Neural progenitor cell (in vitro differentiated cells): ENCODE data around the gene PDZK1IP1. TPM values are rescaled to one million over a fixed set of nuclear protein-coding genes. Genes with fewer than 3 reads are reported as not detected.
"Not testable (repeated sequence)": the region's sequence is repeated elsewhere in the genome, so short reads cannot be mapped to it uniquely, and the experiment has no call there.

Source experiments
- DNase-seq: peaks from one replicate; pipeline ENCODE4 v3.0.0-alpha.2; 2016; ENCODE audit warnings: low spot score
- H2AFZ ChIP-seq: fragments of 200-600 bp; sonication (generic); replicated peaks from 2 replicates; pipeline ENCODE4 v1.6.1; 2016; ENCODE audit warnings: antibody characterized with exemption
- H3F3A ChIP-seq: fragments of 200-600 bp; sonication (generic); 2 replicates; pipeline ENCODE4 v1.6.1; 2016; ENCODE audit warnings: antibody characterized with exemption, low read depth
- H3K27ac ChIP-seq: fragments of 200-600 bp; sonication (generic); 2 replicates; pipeline ENCODE4 v1.5.1; 2016; ENCODE audit warnings: mild to moderate bottlenecking
- H3K27me3 ChIP-seq: fragments of 200-600 bp; sonication (generic); 2 replicates; pipeline ENCODE4 v1.6.1; 2016; ENCODE audit warnings: mild to moderate bottlenecking, moderate library complexity
- H3K36me3 ChIP-seq: fragments of 200-600 bp; sonication (generic); 2 replicates; pipeline ENCODE4 v1.5.1; 2016
- H3K4me1 ChIP-seq: fragments of 200-600 bp; sonication (generic); 2 replicates; pipeline ENCODE4 v1.6.1; 2016; ENCODE audit warnings: mixed run types
- H3K4me2 ChIP-seq: fragments of 200-600 bp; sonication (generic); 2 replicates; pipeline ENCODE4 v1.6.1; 2016
- H3K4me3 ChIP-seq: fragments of 200-600 bp; sonication (generic); 2 replicates; pipeline ENCODE4 v1.5.1; 2016
- H3K79me2 ChIP-seq: fragments of 200-600 bp; sonication (generic); 2 replicates; pipeline ENCODE4 v1.6.1; 2016; ENCODE audit warnings: low read depth
- H3K9ac ChIP-seq: fragments of 200-600 bp; sonication (generic); 2 replicates; pipeline ENCODE4 v1.6.1; 2016
- H3K9me3 ChIP-seq: fragments of 200-600 bp; sonication (generic); 2 replicates; pipeline ENCODE4 v1.5.1; 2016; ENCODE audit warnings: low read depth
- H4K20me1 ChIP-seq: fragments of 200-600 bp; sonication (generic); 2 replicates; pipeline ENCODE4 v1.6.1; 2016; ENCODE audit warnings: low read depth
- H3K27ac Mint-ChIP-seq: 3 replicates; pipeline ENCODE4 v1.8.0; 2021; ENCODE audit warnings: mixed read lengths
- H3K27me3 Mint-ChIP-seq: 2 replicates; pipeline ENCODE4 v1.8.0; 2022; ENCODE audit warnings: low read depth, mild to moderate bottlenecking, inconsistent platforms, moderate library complexity, mixed read lengths; ENCODE audit not compliant: insufficient read depth
- H3K36me3 Mint-ChIP-seq: 3 replicates; pipeline ENCODE4 v1.8.0; 2021; ENCODE audit warnings: mixed read lengths
- H3K4me1 Mint-ChIP-seq: 3 replicates; pipeline ENCODE4 v1.8.0; 2021; ENCODE audit warnings: mixed read lengths
- H3K4me3 Mint-ChIP-seq: 3 replicates; pipeline ENCODE4 v1.8.0; 2021; ENCODE audit warnings: mild to moderate bottlenecking, moderate library complexity, mixed read lengths
- H3K9me3 Mint-ChIP-seq: 3 replicates; pipeline ENCODE4 v1.8.0; 2020; ENCODE audit warnings: mixed read lengths
- CTCF ChIP-seq: fragments of 200-600 bp; sonication (generic); IDR thresholded peaks from 2 replicates; pipeline ENCODE4 v1.5.1; 2017; ENCODE audit warnings: antibody characterized with exemption, mild to moderate bottlenecking
- EZH2 ChIP-seq: fragments of 200-600 bp; sonication (generic); IDR thresholded peaks from 2 replicates; pipeline ENCODE4 v1.6.1; 2017; ENCODE audit warnings: antibody characterized with exemption, mild to moderate bottlenecking, moderate library complexity
- EZH2phosphoT487 ChIP-seq: fragments of 200-600 bp; sonication (generic); IDR thresholded peaks from 2 replicates; pipeline ENCODE4 v1.6.1; 2017; ENCODE audit warnings: antibody characterized with exemption
- total RNA-seq: library from RNA; depleted of rRNA; stranded (reverse); fragments of >200 nt; gene quantifications from 2 replicates; pipeline ENCODE4 v1.2.3, GENCODE V29; 2015; ENCODE audit warnings: low replicate concordance

PDZK1IP1 gene
- total RNA-seq, 1 donor from 2014 or later: not detected

GRCh38 chr1:47208374-47208850 is 18.6 kb upstream of the PDZK1IP1 start:
- Mint-ChIP-seq H3K27ac (no peak overlapping the region), H3K27me3 (peaks cover 9% of the 10 kb centered on the region), H3K4me3 (peak overlapping the region; percentile 27), H3K4me1 (peaks cover 16% of the 10 kb centered on the region), H3K36me3 (no peaks in the 10 kb centered on the region), H3K9me3 (peaks cover 2% of the 10 kb centered on the region)
- Histone ChIP-seq H3F3A (peaks cover 5% of the 10 kb centered on the region), H3K27ac (no peak overlapping the region), H2AFZ (peak overlapping the region; percentile 59), H3K27me3 (peaks cover 78% of the 10 kb centered on the region), H3K79me2 (no peaks in the 10 kb centered on the region), H4K20me1 (no peaks in the 10 kb centered on the region), H3K36me3 (no peaks in the 10 kb centered on the region), H3K9me3 (no peaks in the 10 kb centered on the region), H3K4me2 (peak overlapping the region; percentile 79), H3K4me1 (peaks cover 12% of the 10 kb centered on the region), H3K4me3 (peak overlapping the region; percentile 28), H3K9ac (no peak overlapping the region)
- TF ChIP-seq EZH2phosphoT487 (no peak), CTCF (no peak), EZH2 (no peak)
- peak; percentile 70 for DNase-seq

GRCh38 chr1:47207803-47208373 is 18.1 kb upstream of the PDZK1IP1 start:
- H3K79me2 ChIP-seq: no peaks in the 10 kb centered on the region
- H3K4me3 ChIP-seq: no peak overlapping the region
- DNase-seq: no peak
- H3K4me2 ChIP-seq: peak overlapping the region; percentile 79
- peaks cover 83% of the 10 kb centered on the region for H3K27me3 ChIP-seq
- Mint-ChIP-seq H3K36me3 (no peaks in the 10 kb centered on the region), H3K27me3 (peaks cover 9% of the 10 kb centered on the region), H3K9me3 (peaks cover 7% of the 10 kb centered on the region), H3K4me1 (peaks cover 16% of the 10 kb centered on the region), H3K4me3 (no peak overlapping the region), H3K27ac (no peak overlapping the region)
- H3F3A ChIP-seq: peaks cover 5% of the 10 kb centered on the region
- H3K27ac ChIP-seq: no peak overlapping the region
- H3K4me1 ChIP-seq: peaks cover 12% of the 10 kb centered on the region
- TF ChIP-seq EZH2 (no peak), EZH2phosphoT487 (no peak), CTCF (no peak)
- no peak overlapping the region for H3K9ac ChIP-seq
- H3K9me3 ChIP-seq: no peaks in the 10 kb centered on the region
- H2AFZ ChIP-seq: no peak overlapping the region
- no peaks in the 10 kb centered on the region for H4K20me1 ChIP-seq
- H3K36me3 ChIP-seq: no peaks in the 10 kb centered on the region

- Mint-ChIP-seq H3K36me3 (no peaks in the 10 kb centered on the region), H3K4me1 (peaks cover 16% of the 10 kb centered on the region), H3K27me3 (peaks cover 9% of the 10 kb centered on the region), H3K4me3 (no peak overlapping the region), H3K27ac (no peak overlapping the region), H3K9me3 (peaks cover 7% of the 10 kb centered on the region)
- Histone ChIP-seq H3K4me3 (no peak overlapping the region), H3K9ac (no peak overlapping the region), H3K27ac (no peak overlapping the region), H3K4me1 (peaks cover 12% of the 10 kb centered on the region), H3F3A (peaks cover 5% of the 10 kb centered on the region), H3K36me3 (no peaks in the 10 kb centered on the region), H3K4me2 (no peak overlapping the region), H2AFZ (no peak overlapping the region), H3K79me2 (no peaks in the 10 kb centered on the region), H3K9me3 (no peaks in the 10 kb centered on the region), H4K20me1 (no peaks in the 10 kb centered on the region), H3K27me3 (peaks cover 91% of the 10 kb centered on the region)
- TF ChIP-seq EZH2: no peak
- no peak for DNase-seq
Measured at GRCh38 chr1:47205918-47206317, 16.1 kb upstream of the PDZK1IP1 start.

- not testable (repeated sequence) for H3K4me2 ChIP-seq, H4K20me1 ChIP-seq, H3K9me3 Mint-ChIP-seq, H3K27ac ChIP-seq, H3K4me1 Mint-ChIP-seq, H3K9me3 ChIP-seq, H3K9ac ChIP-seq, H2AFZ ChIP-seq, H3K4me1 ChIP-seq, DNase-seq, H3K4me3 Mint-ChIP-seq, H3K79me2 ChIP-seq, H3K36me3 Mint-ChIP-seq, H3K4me3 ChIP-seq, H3K36me3 ChIP-seq, H3F3A ChIP-seq, H3K27ac Mint-ChIP-seq
- H3K27me3 Mint-ChIP-seq: peaks cover 12% of the 10 kb centered on the region
- peaks cover 90% of the 10 kb centered on the region for H3K27me3 ChIP-seq
Measured at GRCh38 chr1:47203504-47203903, 13.7 kb upstream of the PDZK1IP1 start.
